SK-N-SH treated with all-trans-retinoic acid at 6 μM for 48 hours (cell line): ENCODE data around the gene HS3ST2.

Experiments used
- ATAC-seq: fragments of 200-7000 bp; cut with Tn5 transposase; 3 replicates; pipeline ENCODE4 v1.9.1; 2020; ENCODE audit warnings: mild to moderate bottlenecking, moderate library complexity
- ARNTL ChIP-seq: fragments of 450-650 bp; formaldehyde crosslinking; IDR thresholded peaks from 2 replicates; pipeline ENCODE4 v1.5.0; 2020; ENCODE audit warnings: low read depth, mild to moderate bottlenecking, moderate library complexity, borderline replicate concordance
- BACH2 ChIP-seq: fragments of 250-450 bp; sonication (Bioruptor Pico); IDR thresholded peaks from 2 replicates; pipeline ENCODE4 v1.9.0; 2021; ENCODE audit warnings: mild to moderate bottlenecking, borderline replicate concordance
- CREB5 ChIP-seq: fragments of 250-450 bp; sonication (Bioruptor Pico); IDR thresholded peaks from 2 replicates; pipeline ENCODE4 v1.5.1; 2020; ENCODE audit warnings: low read depth, mild to moderate bottlenecking, moderate library complexity
- CSDC2 ChIP-seq: fragments of 250-450 bp; sonication (Bioruptor Pico); IDR thresholded peaks from 2 replicates; pipeline ENCODE4 v1.5.0; 2020; ENCODE audit warnings: mild to moderate bottlenecking, moderate library complexity
- CSRNP3 ChIP-seq: fragments of 250-450 bp; sonication (Bioruptor Pico); IDR thresholded peaks from 2 replicates; pipeline ENCODE4 v1.5.1; 2021; ENCODE audit warnings: mild to moderate bottlenecking, moderate library complexity
- ESRRG ChIP-seq: fragments of 250-450 bp; sonication (Bioruptor Pico); IDR thresholded peaks from 2 replicates; pipeline ENCODE4 v1.6.1; 2021; ENCODE audit warnings: mild to moderate bottlenecking
- GLIS3 ChIP-seq: fragments of 250-450 bp; sonication (Bioruptor Pico); IDR thresholded peaks from 2 replicates; pipeline ENCODE4 v1.5.0; 2020; ENCODE audit warnings: mild to moderate bottlenecking, moderate library complexity
- ISL1 ChIP-seq: fragments of 250-450 bp; sonication (Bioruptor Pico); IDR thresholded peaks from 2 replicates; pipeline ENCODE4 v2.1.2; 2022; ENCODE audit warnings: mild to moderate bottlenecking, moderate library complexity
- OSR1 ChIP-seq: fragments of 250-450 bp; sonication (Bioruptor Pico); IDR thresholded peaks from 2 replicates; pipeline ENCODE4 v1.8.0; 2022; ENCODE audit warnings: moderate library complexity, mild to moderate bottlenecking, inconsistent platforms
- POU6F1 ChIP-seq: fragments of 250-450 bp; sonication (Bioruptor Pico); IDR thresholded peaks from 2 replicates; pipeline ENCODE4 v1.8.0; 2021; ENCODE audit warnings: low read depth, mild to moderate bottlenecking, moderate library complexity, borderline replicate concordance
- PPARA ChIP-seq: fragments of 250-450 bp; sonication (Bioruptor Pico); IDR thresholded peaks from 2 replicates; pipeline ENCODE4 v1.5.0; 2020; ENCODE audit warnings: mild to moderate bottlenecking, borderline replicate concordance
- RARB ChIP-seq: fragments of 250-450 bp; sonication (Bioruptor Pico); IDR thresholded peaks from 2 replicates; pipeline ENCODE4 v1.8.0; 2021; ENCODE audit warnings: mild to moderate bottlenecking, moderate library complexity
- SNAI2 ChIP-seq: fragments of 250-450 bp; sonication (Bioruptor Pico); IDR thresholded peaks from 2 replicates; pipeline ENCODE4 v1.5.0; 2020; ENCODE audit warnings: mild to moderate bottlenecking, moderate library complexity
- TCF4 ChIP-seq: fragments of 250-450 bp; sonication (Bioruptor Pico); IDR thresholded peaks from 2 replicates; pipeline ENCODE4 v1.8.0; 2021; ENCODE audit warnings: mild to moderate bottlenecking, moderate library complexity, borderline replicate concordance
- TOX ChIP-seq: fragments of 250-450 bp; sonication (Bioruptor Pico); IDR thresholded peaks from 2 replicates; pipeline ENCODE4 v1.8.0; 2021; ENCODE audit warnings: mild to moderate bottlenecking, moderate library complexity, borderline replicate concordance
- ZC3H10 ChIP-seq: fragments of 250-450 bp; sonication (Bioruptor Pico); IDR thresholded peaks from 2 replicates; pipeline ENCODE4 v1.5.1; 2021; ENCODE audit warnings: mild to moderate bottlenecking, moderate library complexity
- ZFP3 ChIP-seq: fragments of 250-450 bp; sonication (Bioruptor Pico); IDR thresholded peaks from 2 replicates; pipeline ENCODE4 v1.5.0; 2020; ENCODE audit warnings: mild to moderate bottlenecking, moderate library complexity
- ZFP30 ChIP-seq: fragments of 450-650 bp; formaldehyde crosslinking; IDR thresholded peaks from 2 replicates; pipeline ENCODE4 v1.5.0; 2022; ENCODE audit warnings: mild to moderate bottlenecking, moderate library complexity
- ZNF565 ChIP-seq: fragments of 450-650 bp; formaldehyde crosslinking; conservative IDR thresholded peaks from 2 replicates; pipeline ENCODE4 v1.5.0; 2020; ENCODE audit warnings: low read depth, mild to moderate bottlenecking, moderate library complexity
- ZNF70 ChIP-seq: fragments of 450-650 bp; formaldehyde crosslinking; IDR thresholded peaks from 2 replicates; pipeline ENCODE4 v1.5.0; 2020; ENCODE audit warnings: mild to moderate bottlenecking, moderate library complexity
- ZNF8 ChIP-seq: fragments of 450-650 bp; formaldehyde crosslinking; IDR thresholded peaks from 2 replicates; pipeline ENCODE4 v1.5.0; 2020; ENCODE audit warnings: mild to moderate bottlenecking, moderate library complexity
- TF ChIP-seq, protein P1 (sequence below): fragments of 250-450 bp; sonication (Bioruptor Pico); IDR thresholded peaks from 2 replicates; pipeline ENCODE4 v1.5.0; 2020; ENCODE audit warnings: mild to moderate bottlenecking, moderate library complexity

The HS3ST2 gene

GRCh38 chr16:22928882-22929435 is 115.0 kb downstream of the HS3ST2 start:
- TF ChIP-seq SNAI2 (CRISPR knock-in tag), result no peak
- TF ChIP-seq POU6F1 (CRISPR knock-in tag), result no peak
- no peak for TF ChIP-seq ZFP30 (CRISPR knock-in tag)
- TF ChIP-seq ZNF70 (CRISPR knock-in tag), result no peak
- TF ChIP-seq CSDC2 (CRISPR knock-in tag), result no peak
- TF ChIP-seq ESRRG (CRISPR knock-in tag), result no peak
- no peak for TF ChIP-seq CSRNP3 (CRISPR knock-in tag)
- no peak for TF ChIP-seq OSR1 (CRISPR knock-in tag)
- no peak for TF ChIP-seq ARNTL (CRISPR knock-in tag)
- no peak for TF ChIP-seq PPARA
- no peak for TF ChIP-seq ZFP3 (CRISPR knock-in tag)
- TF ChIP-seq TOX, result no peak
- no peak for TF ChIP-seq ZNF8 (CRISPR knock-in tag)
- TF ChIP-seq, protein P1, sequence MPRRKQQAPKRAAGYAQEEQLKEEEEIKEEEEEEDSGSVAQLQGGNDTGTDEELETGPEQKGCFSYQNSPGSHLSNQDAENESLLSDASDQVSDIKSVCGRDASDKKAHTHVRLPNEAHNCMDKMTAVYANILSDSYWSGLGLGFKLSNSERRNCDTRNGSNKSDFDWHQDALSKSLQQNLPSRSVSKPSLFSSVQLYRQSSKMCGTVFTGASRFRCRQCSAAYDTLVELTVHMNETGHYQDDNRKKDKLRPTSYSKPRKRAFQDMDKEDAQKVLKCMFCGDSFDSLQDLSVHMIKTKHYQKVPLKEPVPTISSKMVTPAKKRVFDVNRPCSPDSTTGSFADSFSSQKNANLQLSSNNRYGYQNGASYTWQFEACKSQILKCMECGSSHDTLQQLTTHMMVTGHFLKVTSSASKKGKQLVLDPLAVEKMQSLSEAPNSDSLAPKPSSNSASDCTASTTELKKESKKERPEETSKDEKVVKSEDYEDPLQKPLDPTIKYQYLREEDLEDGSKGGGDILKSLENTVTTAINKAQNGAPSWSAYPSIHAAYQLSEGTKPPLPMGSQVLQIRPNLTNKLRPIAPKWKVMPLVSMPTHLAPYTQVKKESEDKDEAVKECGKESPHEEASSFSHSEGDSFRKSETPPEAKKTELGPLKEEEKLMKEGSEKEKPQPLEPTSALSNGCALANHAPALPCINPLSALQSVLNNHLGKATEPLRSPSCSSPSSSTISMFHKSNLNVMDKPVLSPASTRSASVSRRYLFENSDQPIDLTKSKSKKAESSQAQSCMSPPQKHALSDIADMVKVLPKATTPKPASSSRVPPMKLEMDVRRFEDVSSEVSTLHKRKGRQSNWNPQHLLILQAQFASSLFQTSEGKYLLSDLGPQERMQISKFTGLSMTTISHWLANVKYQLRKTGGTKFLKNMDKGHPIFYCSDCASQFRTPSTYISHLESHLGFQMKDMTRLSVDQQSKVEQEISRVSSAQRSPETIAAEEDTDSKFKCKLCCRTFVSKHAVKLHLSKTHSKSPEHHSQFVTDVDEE, result no peak
- TF ChIP-seq ISL1 (CRISPR knock-in tag), result no peak
- TF ChIP-seq ZC3H10 (CRISPR knock-in tag), result no peak
- no peak for TF ChIP-seq GLIS3 (CRISPR knock-in tag)
- ATAC-seq, result no peak

GRCh38 chr16:22929461-22929860 is 115.5 kb downstream of the HS3ST2 start:
- TF ChIP-seq ISL1 (CRISPR knock-in tag) (no peak), ESRRG (CRISPR knock-in tag) (no peak), CSDC2 (CRISPR knock-in tag) (no peak), PPARA (no peak), CREB5 (no peak), ZNF8 (CRISPR knock-in tag) (no peak), ZNF565 (CRISPR knock-in tag) (no peak), TCF4 (CRISPR knock-in tag) (no peak), ZFP3 (CRISPR knock-in tag) (no peak), OSR1 (CRISPR knock-in tag) (no peak), ARNTL (CRISPR knock-in tag) (no peak), CSRNP3 (CRISPR knock-in tag) (no peak), BACH2 (no peak), SNAI2 (CRISPR knock-in tag) (no peak), TOX (no peak), RARB (no peak)
- TF ChIP-seq, protein P1, result no peak
- ATAC-seq, result no peak
